Adipocyte (in vitro differentiated cells): ENCODE results near the gene RITA1.
A peak's percentile ranks its signal among the peaks of the same experiment; 100 is the strongest.

ENCODE experiments used
- DNase-seq: peaks from one replicate; pipeline ENCODE4 v3.0.0-alpha.2; 2015; ENCODE audit warnings: low read depth
- H3K27me3 ChIP-seq: replicated peaks from 2 replicates; pipeline ENCODE4 v1.7.0; 2013; ENCODE audit warnings: mild to moderate bottlenecking, low read length, moderate library complexity; ENCODE audit not compliant: control insufficient read depth, insufficient read depth
- H3K36me3 ChIP-seq: 2 replicates; pipeline ENCODE4 v1.7.0; 2013; ENCODE audit warnings: low read length, mild to moderate bottlenecking, moderate library complexity; ENCODE audit not compliant: control insufficient read depth, insufficient read depth, severe bottlenecking
- H3K4me1 ChIP-seq: 2 replicates; pipeline ENCODE4 v1.7.0; 2013; ENCODE audit warnings: mild to moderate bottlenecking, low read length, moderate library complexity; ENCODE audit not compliant: control insufficient read depth, insufficient read depth
- H3K4me3 ChIP-seq: 2 replicates; pipeline ENCODE4 v1.7.0; 2013; ENCODE audit warnings: mild to moderate bottlenecking, low read length, moderate library complexity
- H3K9ac ChIP-seq: 2 replicates; pipeline ENCODE4 v1.7.0; 2013; ENCODE audit warnings: mild to moderate bottlenecking, low read length, moderate library complexity
- H3K9me3 ChIP-seq: 2 replicates; pipeline ENCODE4 v1.7.0; 2013; ENCODE audit warnings: mild to moderate bottlenecking, low read length, moderate library complexity; ENCODE audit not compliant: control insufficient read depth

Gene RITA1

GRCh38 chr12:113170457-113170856, 15.1 kb upstream of the RITA1 start:
- no peaks in the 10 kb centered on the region for H3K27me3 ChIP-seq
- no peak for DNase-seq
- peaks cover 3% of the 10 kb centered on the region for H3K4me1 ChIP-seq
- no peak overlapping the region for H3K4me3 ChIP-seq
- H3K36me3 ChIP-seq, result peaks cover 89% of the 10 kb centered on the region
- no peaks in the 10 kb centered on the region for H3K9me3 ChIP-seq
- no peak overlapping the region for H3K9ac ChIP-seq

- DNase-seq, result no peak
- no peaks in the 10 kb centered on the region for H3K27me3 ChIP-seq
- H3K36me3 ChIP-seq, result peaks cover 85% of the 10 kb centered on the region
Measured at GRCh38 chr12:113170926-113171325, 14.6 kb upstream of the RITA1 start.

GRCh38 chr12:113171543-113171942, 14.0 kb upstream of the RITA1 start:
- no peaks in the 10 kb centered on the region for H3K27me3 ChIP-seq
- H3K9ac ChIP-seq, result no peak overlapping the region
- peaks cover 3% of the 10 kb centered on the region for H3K4me1 ChIP-seq
- H3K4me3 ChIP-seq, result no peak overlapping the region
- H3K36me3 ChIP-seq, result peaks cover 85% of the 10 kb centered on the region
- no peaks in the 10 kb centered on the region for H3K9me3 ChIP-seq
- DNase-seq, result no peak

More at GRCh38 chr12:113170926-113171325, 14.6 kb upstream of the RITA1 start:
- Histone ChIP-seq H3K4me1 (peaks cover 3% of the 10 kb centered on the region), H3K9ac (no peak overlapping the region), H3K9me3 (no peaks in the 10 kb centered on the region), H3K4me3 (no peak overlapping the region)

- Histone ChIP-seq H3K27me3 (no peaks in the 10 kb centered on the region), H3K9ac (no peak overlapping the region), H3K36me3 (peaks cover 89% of the 10 kb centered on the region), H3K4me3 (no peak overlapping the region), H3K4me1 (peaks cover 3% of the 10 kb centered on the region), H3K9me3 (peaks cover 5% of the 10 kb centered on the region)
- DNase-seq, result no peak
Measured at GRCh38 chr12:113172185-113172584, 13.3 kb upstream of the RITA1 start.

- no peaks in the 10 kb centered on the region for H3K27me3 ChIP-seq
- H3K9me3 ChIP-seq, result peaks cover 8% of the 10 kb centered on the region
- no peak overlapping the region for H3K9ac ChIP-seq
- peaks cover 89% of the 10 kb centered on the region for H3K36me3 ChIP-seq
- peaks cover 3% of the 10 kb centered on the region for H3K4me1 ChIP-seq
- DNase-seq, result no peak
- no peak overlapping the region for H3K4me3 ChIP-seq
Measured at GRCh38 chr12:113173081-113173698, 12.3 kb upstream of the RITA1 start.

- no peak overlapping the region for H3K9ac ChIP-seq
- peaks cover 3% of the 10 kb centered on the region for H3K4me1 ChIP-seq
- DNase-seq, result peak; percentile 89
- peaks cover 89% of the 10 kb centered on the region for H3K36me3 ChIP-seq
- H3K9me3 ChIP-seq, result peaks cover 8% of the 10 kb centered on the region
- H3K27me3 ChIP-seq, result no peaks in the 10 kb centered on the region
- no peak overlapping the region for H3K4me3 ChIP-seq
Measured at GRCh38 chr12:113174461-113175384, 10.8 kb upstream of the RITA1 start.

- Histone ChIP-seq H3K9ac (no peak overlapping the region), H3K9me3 (peaks cover 8% of the 10 kb centered on the region), H3K4me1 (peaks cover 5% of the 10 kb centered on the region), H3K4me3 (no peak overlapping the region), H3K27me3 (no peaks in the 10 kb centered on the region), H3K36me3 (peaks cover 55% of the 10 kb centered on the region)
- DNase-seq, result no peak
Measured at GRCh38 chr12:113179023-113179422, 6.5 kb upstream of the RITA1 start.

- peaks cover 8% of the 10 kb centered on the region for H3K9me3 ChIP-seq
- H3K4me1 ChIP-seq, result peaks cover 6% of the 10 kb centered on the region
- H3K27me3 ChIP-seq, result no peaks in the 10 kb centered on the region
- H3K9ac ChIP-seq, result no peak overlapping the region
- H3K4me3 ChIP-seq, result no peak overlapping the region
- H3K36me3 ChIP-seq, result peaks cover 48% of the 10 kb centered on the region
- DNase-seq, result no peak
Measured at GRCh38 chr12:113180333-113180732, 5.2 kb upstream of the RITA1 start.

GRCh38 chr12:113181975-113182374, 3.5 kb upstream of the RITA1 start:
- peaks cover 37% of the 10 kb centered on the region for H3K36me3 ChIP-seq
- peaks cover 6% of the 10 kb centered on the region for H3K9me3 ChIP-seq
- no peak overlapping the region for H3K4me3 ChIP-seq
- H3K9ac ChIP-seq, result no peak overlapping the region
- DNase-seq, result no peak
- H3K27me3 ChIP-seq, result no peaks in the 10 kb centered on the region
- H3K4me1 ChIP-seq, result peaks cover 16% of the 10 kb centered on the region

GRCh38 chr12:113183030-113183589, 2.4 kb upstream of the RITA1 start:
- Histone ChIP-seq H3K4me1 (peaks cover 16% of the 10 kb centered on the region), H3K27me3 (no peaks in the 10 kb centered on the region), H3K9me3 (no peaks in the 10 kb centered on the region), H3K9ac (no peak overlapping the region), H3K36me3 (peaks cover 25% of the 10 kb centered on the region), H3K4me3 (no peak overlapping the region)
- no peak for DNase-seq
